K562 (cell line): ENCODE measurements around the gene ZFAND3. TPM values are rescaled to one million over a fixed set of nuclear protein-coding genes. Genes with fewer than 3 reads are reported as not detected.

Experiments
- ATAC-seq: fragments of 200-7000 bp; cut with Tn5 transposase; 3 replicates; pipeline ENCODE4 v1.9.1; 2020; ENCODE audit warnings: moderate library complexity
- BruUV-seq: library from RNA; stranded (reverse); fragments of 400-500 nt; replicated peaks from 2 replicates; lab custom pipeline; 2021; lab: Mats Ljungman, UMichigan
- CTCF ChIA-PET: fragments of 300-600 bp; formaldehyde crosslinking; extraction: SDS; loops from one replicate; lab custom pipeline; 2021; ENCODE audit warnings: low intra/inter-chr PET ratio; lab: Yijun Ruan, JAX
- POLR2A ChIA-PET: fragments of 300-600, 350-650 bp; sonication (Branson Sonifier 250); formaldehyde crosslinking; extraction: SDS; loops from one replicate; lab custom pipeline; 2021; ENCODE audit warnings: antibody characterized with exemption, inconsistent platforms; lab: Yijun Ruan, JAX
- DNase-seq, 4 experiments: peaks; one replicate each; pipeline versions ENCODE4 v3.0.0 to v3.0.0-alpha.2; 2011 to 2018; ENCODE audit warnings: low spot score in 3 of 4, mixed read lengths in 3 of 4; ENCODE audit errors: extremely low read depth in 1 of 4
- FAIRE-seq: peaks from 2 replicates; lab custom pipeline; 2011; peaks lifted over from hg19 to GRCh38; lab: Jason Lieb, UNC
- H2AFZ ChIP-seq: 2 replicates; pipeline ENCODE4 v1.6.0; 2011; ENCODE audit warnings: low read depth, low read length, control low read depth, inconsistent platforms
- H3K27ac ChIP-seq: fragments of 200-600 bp; 3 replicates; pipeline ENCODE4 v1.8.0; 2011; ENCODE audit warnings: low read depth, mild to moderate bottlenecking, control low read depth, inconsistent platforms, low read length, moderate library complexity, mixed read lengths; ENCODE audit errors: extremely low read depth
- H3K27me3 ChIP-seq, 2 experiments: fragments of 300-600 bp in 1 of 2; 2 replicates in 1 of 2; 3 replicates in 1 of 2; pipeline versions ENCODE4 v1.6.0 to v1.8.0; 2011; ENCODE audit warnings: inconsistent platforms in 2 of 2, low read length in 2 of 2, mild to moderate bottlenecking in 1 of 2, mixed read lengths in 1 of 2, moderate library complexity in 1 of 2; ENCODE audit not compliant: control insufficient read depth in 2 of 2, insufficient read depth in 2 of 2
- H3K36me3 ChIP-seq: fragments of 300-600 bp; 3 replicates; pipeline ENCODE4 v1.8.0; 2011; ENCODE audit warnings: mild to moderate bottlenecking, low read length, inconsistent platforms; ENCODE audit not compliant: control insufficient read depth, insufficient read depth
- H3K4me1 ChIP-seq, 2 experiments: fragments of 200-600 bp in 1 of 2; replicated peaks in 1 of 2; 2 replicates in 1 of 2; 3 replicates in 1 of 2; pipeline versions ENCODE4 v1.5.1 to v1.8.0; 2011; ENCODE audit warnings: inconsistent platforms in 2 of 2, low read length in 2 of 2, mild to moderate bottlenecking in 1 of 2, mixed read lengths in 1 of 2, moderate library complexity in 1 of 2; ENCODE audit not compliant: control insufficient read depth in 2 of 2, insufficient read depth in 2 of 2
- H3K4me2 ChIP-seq: 2 replicates; pipeline ENCODE4 v1.6.1; 2011; ENCODE audit warnings: low read length, control low read depth, inconsistent platforms, mixed read lengths; ENCODE audit not compliant: insufficient read depth
- H3K4me3 ChIP-seq: fragments of 200-600 bp; sonication (generic), shearing (Covaris generic); 2 replicates; pipeline ENCODE4 v1.5.1; 2016; ENCODE audit warnings: control low read depth, inconsistent platforms
- H3K79me2 ChIP-seq: fragments of 200-600 bp; 3 replicates; pipeline ENCODE4 v1.8.0; 2011; ENCODE audit warnings: low read length, inconsistent platforms; ENCODE audit not compliant: control insufficient read depth, insufficient read depth
- H3K9ac ChIP-seq, 2 experiments: 2 replicates each; pipeline versions ENCODE4 v1.6.0 to v1.6.1; 2011; ENCODE audit warnings: low read depth in 2 of 2, low read length in 2 of 2, control low read depth in 1 of 2, inconsistent platforms in 1 of 2, mild to moderate bottlenecking in 1 of 2, mixed read lengths in 1 of 2; ENCODE audit not compliant: insufficient read depth in 1 of 2
- H3K9me1 ChIP-seq: one replicate; pipeline ENCODE4 v1.6.0; 2011; ENCODE audit warnings: inconsistent platforms, mild to moderate bottlenecking, low read length, moderate library complexity; ENCODE audit not compliant: control insufficient read depth, insufficient read depth
- H3K9me3 ChIP-seq: replicated peaks from 2 replicates; pipeline ENCODE4 v1.5.1; 2011; ENCODE audit warnings: low read depth, low read length, inconsistent platforms; ENCODE audit not compliant: control insufficient read depth, insufficient read depth
- H4K20me1 ChIP-seq: replicated peaks from 2 replicates; pipeline ENCODE4 v1.6.1; 2011; ENCODE audit warnings: low read length, inconsistent platforms, mixed read lengths; ENCODE audit not compliant: control insufficient read depth, insufficient read depth
- CBX1 ChIP-seq: sonication (generic); IDR thresholded peaks from 2 replicates; pipeline ENCODE4 v1.6.1; 2016; ENCODE audit warnings: antibody characterized with exemption, low read depth, mild to moderate bottlenecking
- CHCHD3 ChIP-seq: fragments of 250-450 bp; sonication (Bioruptor Pico); IDR thresholded peaks from 2 replicates; pipeline ENCODE4 v2.1.2; 2022; ENCODE audit warnings: mild to moderate bottlenecking
- E2F3 ChIP-seq: fragments of 250-450 bp; sonication (Bioruptor Pico); IDR thresholded peaks from 2 replicates; pipeline ENCODE4 v1.4.0; 2020; ENCODE audit warnings: mild to moderate bottlenecking
- MBD2 ChIP-seq: sonication (generic); IDR thresholded peaks from 2 replicates; pipeline ENCODE4 v1.6.1; 2016; ENCODE audit warnings: low read depth, borderline replicate concordance
- NELFE ChIP-seq: IDR thresholded peaks from 2 replicates; pipeline ENCODE4 v1.6.1; 2011; ENCODE audit warnings: mild to moderate bottlenecking; ENCODE audit not compliant: insufficient read depth, insufficient read length
- PHF20 ChIP-seq: fragments of 450-650 bp; IDR thresholded peaks from 2 replicates; pipeline ENCODE4 v1.6.1; 2018; ENCODE audit not compliant: partially characterized antibody
- RUNX1 ChIP-seq: sonication (generic); IDR thresholded peaks from 2 replicates; pipeline ENCODE4 v1.6.1; 2016; ENCODE audit warnings: antibody characterized with exemption, low read depth
- SREBF1 ChIP-seq: fragments of 150-350 bp; IDR thresholded peaks from 2 replicates; pipeline ENCODE4 v1.6.1; 2014; ENCODE audit warnings: antibody characterized with exemption, low read depth, low read length, borderline replicate concordance
- TAF1 ChIP-seq: IDR thresholded peaks from 2 replicates; pipeline ENCODE4 v1.6.1; 2011; ENCODE audit warnings: mild to moderate bottlenecking, low read length, moderate library complexity; ENCODE audit not compliant: insufficient read depth, control insufficient read depth, severe bottlenecking; ENCODE audit errors: extremely low read depth
- TAF9B ChIP-seq: fragments of 450-650 bp; IDR thresholded peaks from 2 replicates; pipeline ENCODE4 v1.6.1; 2018; ENCODE audit warnings: mild to moderate bottlenecking; ENCODE audit not compliant: partially characterized antibody
- THAP7 ChIP-seq: fragments of 250-450 bp; sonication (Bioruptor Pico); IDR thresholded peaks from 2 replicates; pipeline ENCODE4 v1.5.0; 2021
- ZNF174 ChIP-seq: fragments of 250-450 bp; sonication (Bioruptor Pico); IDR thresholded peaks from 2 replicates; pipeline ENCODE4 v1.4.0; 2020; ENCODE audit warnings: mild to moderate bottlenecking
- ZNF354B ChIP-seq: fragments of 250-450 bp; sonication (Bioruptor Pico); IDR thresholded peaks from 2 replicates; pipeline ENCODE4 v1.4.0; 2020
- ZNF431 ChIP-seq: sonication (generic); formaldehyde crosslinking; IDR thresholded peaks from 2 replicates; pipeline ENCODE4 v1.8.0; 2022; ENCODE audit warnings: mild to moderate bottlenecking, missing genetic modification reagents
- WGBS: fragments of 100-300 bp; shearing (Covaris generic); methylation state at CpG from one replicate; pipeline ENCODE4 v1.1.6; 2016; ENCODE audit warnings: low coverage, mixed read lengths; ENCODE audit not compliant: insufficient coverage; ENCODE audit errors: missing lambda C conversion rate; 5-methylcytosine and 5-hydroxymethylcytosine counted together
- in situ Hi-C: fragments of 300-500 bp; cut with MboI; formaldehyde crosslinking; loops from 4 replicates; pipeline ENCODE4 v1.15.0; 2018; ENCODE audit warnings: inconsistent platforms, mixed read lengths
- intact Hi-C: fragments of 100-400 bp; cut with micrococcal nuclease; formaldehyde crosslinking; loops from 2 replicates; pipeline ENCODE4 v1.14.2; 2022
- polyA plus RNA-seq, 8 experiments: library from polyadenylated mRNA; depleted of rRNA in 4 of 8; stranded (reverse) in 5 of 8; unstranded in 3 of 8; fragments of >200 nt; fragmentation: Nextera tagmentation in 2 of 8; fragmentation: Illumina TruSeq in 1 of 8; extraction: Ambion mirVana in 2 of 8; extraction: Trizol in 1 of 8; gene quantifications; 2 replicates each; pipeline versions ENCODE4 v1.2.1 to v1.2.3, GENCODE V29; 2011 to 2014; ENCODE audit warnings: inconsistent platforms in 1 of 8, missing spikeins in 1 of 8
- total RNA-seq, 7 experiments: library from RNA; depleted of rRNA in 6 of 7; stranded (reverse); fragments of >200 nt in 6 of 7; fragmentation: Illumina TruSeq in 2 of 7; extraction: Trizol in 2 of 7; gene quantifications; 2 replicates each; pipeline versions ENCODE4 v1.2.1 to v1.2.3, GENCODE V29; 2011 to 2021; ENCODE audit warnings: low replicate concordance in 1 of 7
- TF ChIP-seq, protein P1 (sequence below), 2 experiments: fragments of 450-650 bp; IDR thresholded peaks; 2 replicates each; pipeline ENCODE4 v1.6.1; 2018; ENCODE audit warnings: mild to moderate bottlenecking in 2 of 2, low read depth in 1 of 2; ENCODE audit not compliant: partially characterized antibody in 2 of 2
- TF ChIP-seq, protein P2 (sequence below): fragments of 450-650 bp; IDR thresholded peaks from 2 replicates; pipeline ENCODE4 v1.6.1; 2017; ENCODE audit warnings: mild to moderate bottlenecking, moderate library complexity
- TF ChIP-seq, protein P3 (sequence below): fragments of 250-450 bp; sonication (Bioruptor Pico); IDR thresholded peaks from 2 replicates; pipeline ENCODE4 v1.8.0; 2022; ENCODE audit warnings: moderate library complexity, mild to moderate bottlenecking, inconsistent platforms

The ZFAND3 gene
- total and polyA plus RNA-seq, 9 of the 15 experiments (the other 6 are each of a cell fraction or from before 2014, with no cell fraction given), result 0.81 to 26.6 (median 11.8) TPM

DNA sequence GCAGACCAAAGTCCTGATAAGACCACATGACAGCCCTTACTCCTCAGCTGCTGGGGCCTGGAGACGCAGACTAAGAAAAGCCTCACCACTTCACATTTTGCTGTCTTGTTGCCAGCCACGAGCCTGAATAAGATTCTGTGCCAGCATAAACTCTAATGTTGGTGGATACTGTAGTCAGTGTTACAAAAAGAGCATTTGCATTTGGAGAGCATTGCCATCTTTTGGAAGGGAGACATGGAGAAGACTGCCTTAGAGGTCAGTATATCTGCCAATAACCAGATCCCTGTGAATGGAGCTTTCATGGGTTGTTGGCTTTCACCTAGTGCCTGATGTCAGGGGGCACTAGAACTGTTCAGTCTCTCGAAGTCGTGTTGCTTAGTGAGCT lies 315.2 kb downstream of the ZFAND3 start:
- Histone ChIP-seq H3K4me1 (no peaks in the 10 kb centered on the region), H3K9me1 (no peaks in the 10 kb centered on the region), H3K27ac (no peak overlapping the region), H2AFZ (no peak overlapping the region), H3K9ac (no peak overlapping the region), H3K9me3 (no peaks in the 10 kb centered on the region), H3K36me3 (no peaks in the 10 kb centered on the region), H3K79me2 (no peaks in the 10 kb centered on the region), H3K4me3 (no peak overlapping the region), H3K4me2 (no peak overlapping the region), H3K27me3 (no peaks in the 10 kb centered on the region), H4K20me1 (no peaks in the 10 kb centered on the region)
- DNase-seq (no peak), FAIRE-seq (no peak), ATAC-seq (no peak)
- ChIA-PET CTCF (no interaction called here), POLR2A (interaction anchor here (1.1 kb wide), 1 partner anchor 9 kb away, joined by 3 read pairs; no protein-coding TSS in a partner anchor)
- in situ Hi-C loops, result no loop called here
- no TSS peak for BruUV-seq
- intact Hi-C loops, result no loop called here
- WGBS, result 71% methylated on average over 4 of the region's 4 CpGs
- no peak for TF ChIP-seq ZNF174
- TF ChIP-seq TAF9B, result no peak
- TF ChIP-seq ZNF354B, result no peak
- TF ChIP-seq PHF20, result no peak
- TF ChIP-seq NELFE, result no peak
- TF ChIP-seq SREBF1, result no peak
- TF ChIP-seq, protein P1, sequence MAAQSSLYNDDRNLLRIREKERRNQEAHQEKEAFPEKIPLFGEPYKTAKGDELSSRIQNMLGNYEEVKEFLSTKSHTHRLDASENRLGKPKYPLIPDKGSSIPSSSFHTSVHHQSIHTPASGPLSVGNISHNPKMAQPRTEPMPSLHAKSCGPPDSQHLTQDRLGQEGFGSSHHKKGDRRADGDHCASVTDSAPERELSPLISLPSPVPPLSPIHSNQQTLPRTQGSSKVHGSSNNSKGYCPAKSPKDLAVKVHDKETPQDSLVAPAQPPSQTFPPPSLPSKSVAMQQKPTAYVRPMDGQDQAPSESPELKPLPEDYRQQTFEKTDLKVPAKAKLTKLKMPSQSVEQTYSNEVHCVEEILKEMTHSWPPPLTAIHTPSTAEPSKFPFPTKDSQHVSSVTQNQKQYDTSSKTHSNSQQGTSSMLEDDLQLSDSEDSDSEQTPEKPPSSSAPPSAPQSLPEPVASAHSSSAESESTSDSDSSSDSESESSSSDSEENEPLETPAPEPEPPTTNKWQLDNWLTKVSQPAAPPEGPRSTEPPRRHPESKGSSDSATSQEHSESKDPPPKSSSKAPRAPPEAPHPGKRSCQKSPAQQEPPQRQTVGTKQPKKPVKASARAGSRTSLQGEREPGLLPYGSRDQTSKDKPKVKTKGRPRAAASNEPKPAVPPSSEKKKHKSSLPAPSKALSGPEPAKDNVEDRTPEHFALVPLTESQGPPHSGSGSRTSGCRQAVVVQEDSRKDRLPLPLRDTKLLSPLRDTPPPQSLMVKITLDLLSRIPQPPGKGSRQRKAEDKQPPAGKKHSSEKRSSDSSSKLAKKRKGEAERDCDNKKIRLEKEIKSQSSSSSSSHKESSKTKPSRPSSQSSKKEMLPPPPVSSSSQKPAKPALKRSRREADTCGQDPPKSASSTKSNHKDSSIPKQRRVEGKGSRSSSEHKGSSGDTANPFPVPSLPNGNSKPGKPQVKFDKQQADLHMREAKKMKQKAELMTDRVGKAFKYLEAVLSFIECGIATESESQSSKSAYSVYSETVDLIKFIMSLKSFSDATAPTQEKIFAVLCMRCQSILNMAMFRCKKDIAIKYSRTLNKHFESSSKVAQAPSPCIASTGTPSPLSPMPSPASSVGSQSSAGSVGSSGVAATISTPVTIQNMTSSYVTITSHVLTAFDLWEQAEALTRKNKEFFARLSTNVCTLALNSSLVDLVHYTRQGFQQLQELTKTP (IDR thresholded peaks at IDR 0.05; ENCODE audit: low read depth in 1 of 2, partially characterized antibody in 2 of 2), result no peak
- no peak for TF ChIP-seq RUNX1
- TF ChIP-seq, protein P2, sequence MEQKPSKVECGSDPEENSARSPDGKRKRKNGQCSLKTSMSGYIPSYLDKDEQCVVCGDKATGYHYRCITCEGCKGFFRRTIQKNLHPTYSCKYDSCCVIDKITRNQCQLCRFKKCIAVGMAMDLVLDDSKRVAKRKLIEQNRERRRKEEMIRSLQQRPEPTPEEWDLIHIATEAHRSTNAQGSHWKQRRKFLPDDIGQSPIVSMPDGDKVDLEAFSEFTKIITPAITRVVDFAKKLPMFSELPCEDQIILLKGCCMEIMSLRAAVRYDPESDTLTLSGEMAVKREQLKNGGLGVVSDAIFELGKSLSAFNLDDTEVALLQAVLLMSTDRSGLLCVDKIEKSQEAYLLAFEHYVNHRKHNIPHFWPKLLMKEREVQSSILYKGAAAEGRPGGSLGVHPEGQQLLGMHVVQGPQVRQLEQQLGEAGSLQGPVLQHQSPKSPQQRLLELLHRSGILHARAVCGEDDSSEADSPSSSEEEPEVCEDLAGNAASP, result no peak
- no peak for TF ChIP-seq ZNF431 (CRISPR knock-in tag)
- no peak for TF ChIP-seq CHCHD3
- TF ChIP-seq, protein P3, sequence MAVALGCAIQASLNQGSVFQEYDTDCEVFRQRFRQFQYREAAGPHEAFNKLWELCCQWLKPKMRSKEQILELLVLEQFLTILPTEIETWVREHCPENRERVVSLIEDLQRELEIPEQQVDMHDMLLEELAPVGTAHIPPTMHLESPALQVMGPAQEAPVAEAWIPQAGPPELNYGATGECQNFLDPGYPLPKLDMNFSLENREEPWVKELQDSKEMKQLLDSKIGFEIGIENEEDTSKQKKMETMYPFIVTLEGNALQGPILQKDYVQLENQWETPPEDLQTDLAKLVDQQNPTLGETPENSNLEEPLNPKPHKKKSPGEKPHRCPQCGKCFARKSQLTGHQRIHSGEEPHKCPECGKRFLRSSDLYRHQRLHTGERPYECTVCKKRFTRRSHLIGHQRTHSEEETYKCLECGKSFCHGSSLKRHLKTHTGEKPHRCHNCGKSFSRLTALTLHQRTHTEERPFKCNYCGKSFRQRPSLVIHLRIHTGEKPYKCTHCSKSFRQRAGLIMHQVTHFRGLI (CRISPR knock-in tag), result no peak
- TF ChIP-seq TAF1, result no peak
- no peak for TF ChIP-seq THAP7 (CRISPR knock-in tag)
- TF ChIP-seq E2F3 (CRISPR knock-in tag), result no peak
- no peak for TF ChIP-seq CBX1
- TF ChIP-seq MBD2, result no peak
